ENCODE results near the gene SLC31A1. TPM values are rescaled to one million over a fixed set of nuclear protein-coding genes. Genes with fewer than 3 reads are reported as not detected.

SLC31A1 gene
- total and polyA plus RNA-seq, 2 of the 8 experiments (the other 6 are each of a cell fraction or from before 2014, with no cell fraction given): 23.9 to 40.8 TPM

- TF ChIP-seq E2F6 (IDR thresholded peaks at IDR 0.05) (no peak), SIN3A (conservative IDR thresholded peaks at IDR 0.05 in 1 of 2, IDR thresholded peaks at IDR 0.05 in 1 of 2; ENCODE audit: low read depth in 1 of 2, low read length in 2 of 2) (no peak), HDAC2 (IDR thresholded peaks at IDR 0.05; ENCODE audit: borderline replicate concordance in 1 of 2, low read depth in 2 of 2, low read length in 2 of 2) (no peak)
Measured at GRCh38 chr9:113219969-113220368, 1.4 kb upstream of the SLC31A1 start (continued).
